HG03565 (cell line): ENCODE measurements around the gene AP4B1.

ENCODE experiments used
- ATAC-seq: cut with Tn5 transposase; IDR thresholded peaks from one replicate; pipeline ENCODE4 v1.9.1; 2021; ENCODE audit warnings: mild to moderate bottlenecking, moderate library complexity; ENCODE audit not compliant: unreplicated experiment

AP4B1 gene

DNA sequence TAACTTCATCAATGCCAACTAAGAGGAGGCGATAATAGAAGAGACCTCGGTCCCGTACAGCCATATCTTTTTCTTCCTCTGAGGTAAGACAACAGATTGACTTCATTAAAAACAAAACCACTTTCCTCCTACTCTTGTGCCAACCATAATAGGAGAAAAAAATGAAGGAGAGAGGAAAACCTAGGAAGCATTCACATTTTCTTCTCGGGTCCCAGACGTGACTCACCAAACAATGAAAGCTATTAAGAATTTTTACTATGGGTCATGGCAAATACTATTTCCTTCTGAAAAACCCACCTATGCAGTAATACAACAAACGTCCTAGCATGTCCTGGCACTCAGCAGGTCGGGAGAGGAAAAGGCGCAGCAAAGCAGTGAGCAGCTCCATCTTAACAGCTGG, 8.6 kb downstream of the AP4B1 start:
- no peak for ATAC-seq

DNA sequence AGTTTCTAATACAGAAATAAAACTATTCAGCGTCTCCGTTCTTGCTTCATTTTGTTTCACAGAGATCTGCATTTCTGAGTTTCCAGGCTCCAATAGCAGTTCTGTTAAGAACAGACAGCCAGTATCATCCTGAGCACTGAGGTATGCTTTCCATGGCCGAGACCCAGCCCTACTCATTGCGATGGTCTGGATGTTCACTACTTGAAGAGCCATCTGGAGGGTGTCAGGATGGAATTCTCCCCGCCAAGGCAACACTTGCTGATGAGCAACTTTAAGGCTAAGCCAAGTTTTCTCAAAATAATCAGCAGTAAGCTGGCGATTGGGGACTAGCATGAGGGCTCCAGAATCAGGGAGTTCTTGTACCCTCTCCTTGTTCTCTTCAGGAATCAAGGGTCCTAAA, 9.5 kb downstream of the AP4B1 start:
- no peak for ATAC-seq

DNA sequence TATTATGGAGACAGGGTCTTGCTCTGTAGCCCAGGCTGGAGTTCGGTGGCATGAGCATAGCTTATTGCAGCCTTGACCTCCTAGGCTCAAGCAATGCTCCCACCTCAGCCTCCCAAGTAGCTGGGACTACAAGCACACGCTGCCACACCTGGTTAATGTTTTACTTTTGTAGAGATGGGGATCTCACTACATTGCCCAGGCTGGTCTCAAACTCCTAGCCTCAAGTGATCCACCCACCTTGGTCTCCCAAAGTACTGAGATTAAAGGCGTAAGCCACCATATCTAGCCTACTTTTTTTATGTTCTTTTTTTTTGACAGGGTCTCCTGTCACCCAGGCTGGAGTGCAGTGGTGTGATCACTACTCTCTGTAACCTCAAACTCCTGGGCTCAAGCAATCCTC, 11.3 kb downstream of the AP4B1 start:
- no peak for ATAC-seq

DNA sequence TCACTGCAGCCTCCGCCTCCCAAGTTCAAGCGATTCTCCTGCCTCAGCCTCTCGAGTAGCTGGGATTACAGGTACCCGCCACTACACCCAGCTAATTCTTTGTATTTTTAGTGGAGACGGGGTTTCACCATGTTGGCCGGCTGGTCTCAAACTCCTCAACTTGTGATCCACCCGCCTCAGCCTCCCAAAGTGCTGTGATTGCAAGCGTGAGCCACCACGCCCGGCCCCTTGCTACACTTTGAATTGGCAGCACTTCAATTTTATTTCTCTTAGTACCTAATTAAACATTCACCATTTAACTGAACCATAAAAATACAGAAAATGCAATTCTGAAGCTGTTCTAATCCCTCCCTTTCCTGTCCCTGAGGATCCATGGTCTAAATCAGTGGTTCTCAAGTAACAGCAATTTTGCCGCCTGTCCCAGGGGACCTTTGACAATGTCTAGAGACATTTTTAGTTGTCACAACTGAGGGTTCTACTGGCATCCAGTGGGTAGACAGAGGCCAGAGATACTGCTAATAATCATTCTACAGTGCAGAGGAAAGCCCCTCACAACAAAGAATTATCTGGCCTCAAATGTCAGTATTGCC, 12.9 kb downstream of the AP4B1 start:
- no peak for ATAC-seq

DNA sequence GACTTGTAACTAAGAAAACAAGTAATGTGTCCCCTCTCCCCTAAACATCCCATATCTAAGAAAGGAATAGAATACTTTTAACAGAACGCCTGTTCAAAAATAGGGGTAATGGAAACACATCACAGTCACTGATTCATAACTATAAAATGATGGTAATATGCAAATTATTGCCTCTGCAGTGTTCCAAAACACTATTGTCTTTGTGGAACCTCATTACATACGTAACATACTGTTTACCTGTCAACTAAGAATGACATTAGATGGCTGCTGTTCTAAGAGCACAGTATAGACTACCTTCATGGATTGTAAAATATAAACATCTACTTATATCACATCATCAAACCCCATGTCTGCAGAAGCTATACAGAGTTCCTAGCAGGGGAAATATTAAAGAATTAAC, 13.8 kb downstream of the AP4B1 start:
- ATAC-seq, result no peak

DNA sequence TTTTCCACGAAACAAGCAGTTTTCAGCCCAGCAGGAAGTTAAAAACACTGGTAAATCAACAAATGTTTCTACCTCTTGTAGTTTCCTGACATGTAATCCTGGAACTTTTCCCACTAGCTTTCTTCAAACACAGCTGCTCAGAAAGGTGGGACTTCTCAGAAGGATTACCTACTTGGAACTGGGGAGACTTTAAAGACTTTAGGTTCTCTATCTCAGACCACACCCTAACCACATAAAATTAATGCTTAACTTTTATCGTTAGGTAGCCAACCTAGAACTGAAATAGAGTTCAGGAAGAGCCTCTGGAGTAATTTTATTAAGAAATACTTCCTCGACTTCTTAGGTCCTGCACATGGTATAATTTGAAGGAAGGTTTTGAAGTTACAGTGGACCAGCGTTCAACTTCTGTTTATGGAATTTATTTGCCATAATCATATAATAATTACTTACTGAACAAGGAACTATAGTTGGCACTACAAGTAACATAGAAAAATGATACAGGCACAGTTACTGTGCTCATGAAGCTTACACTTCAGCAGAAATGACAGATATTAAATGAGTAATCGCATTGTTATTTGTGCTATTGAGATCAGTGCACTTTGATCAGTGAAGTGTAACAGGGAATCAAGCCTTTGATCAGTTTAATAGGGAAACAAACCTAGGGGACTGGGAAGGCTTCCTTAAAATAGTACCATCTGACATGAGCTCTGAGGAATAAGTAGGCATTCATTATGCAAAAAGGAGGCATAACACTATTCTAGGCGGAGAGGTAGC, 17.0 kb downstream of the AP4B1 start, which contains the start of gene BCL2L15:
BCL2L15 (minus strand) TSS at position 180 of the 774 bp plus-strand sequence. CDS start 206 bp downstream, outside the sequence.
- ATAC-seq, result no peak

DNA sequence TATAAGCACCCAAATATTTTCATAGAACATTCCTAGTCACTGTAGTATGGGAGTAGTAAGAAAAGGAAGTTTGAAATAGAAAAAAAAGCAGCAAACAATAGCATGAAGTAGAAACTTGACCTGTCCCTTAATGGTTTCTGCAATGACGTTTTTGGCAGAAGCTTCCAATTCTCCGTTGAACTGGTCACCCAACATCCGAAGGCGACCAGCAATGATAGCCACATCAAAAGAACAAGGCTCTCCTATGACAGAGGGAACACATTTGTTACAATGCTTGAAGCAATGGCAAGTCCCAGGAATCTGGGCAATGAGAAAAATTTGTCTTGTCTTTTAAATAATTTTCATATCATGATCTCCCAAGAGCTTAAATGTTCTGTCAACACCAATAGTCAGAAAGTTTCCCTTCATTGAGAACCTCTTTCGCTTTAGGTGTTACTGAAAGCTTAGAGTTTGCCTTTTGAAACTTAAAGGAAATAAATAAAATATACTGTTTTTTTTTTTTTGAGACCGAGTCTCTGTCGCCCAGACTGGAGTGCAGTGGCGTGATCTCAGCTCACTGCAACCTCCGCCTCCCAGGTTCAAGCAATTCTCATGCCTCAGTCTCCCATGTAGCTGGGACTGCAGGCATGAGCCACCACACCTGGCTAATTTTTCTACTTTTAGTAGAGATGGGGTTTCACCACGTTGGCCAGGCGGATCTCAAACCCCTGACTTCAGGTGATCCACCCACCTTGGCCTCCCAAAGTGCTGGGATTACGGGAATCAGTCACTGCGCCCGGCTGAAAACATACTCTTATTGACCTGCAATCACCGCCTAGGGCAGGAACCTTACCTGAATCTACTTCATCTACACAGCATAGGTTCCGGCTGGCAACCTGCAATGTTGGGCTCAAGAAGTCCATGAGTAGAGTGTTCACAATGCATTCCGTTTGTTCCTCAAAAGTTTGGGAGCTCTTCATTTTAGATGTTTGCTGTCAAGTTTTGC, 17.9 kb downstream of the AP4B1 start:
- ATAC-seq, result no peak

DNA sequence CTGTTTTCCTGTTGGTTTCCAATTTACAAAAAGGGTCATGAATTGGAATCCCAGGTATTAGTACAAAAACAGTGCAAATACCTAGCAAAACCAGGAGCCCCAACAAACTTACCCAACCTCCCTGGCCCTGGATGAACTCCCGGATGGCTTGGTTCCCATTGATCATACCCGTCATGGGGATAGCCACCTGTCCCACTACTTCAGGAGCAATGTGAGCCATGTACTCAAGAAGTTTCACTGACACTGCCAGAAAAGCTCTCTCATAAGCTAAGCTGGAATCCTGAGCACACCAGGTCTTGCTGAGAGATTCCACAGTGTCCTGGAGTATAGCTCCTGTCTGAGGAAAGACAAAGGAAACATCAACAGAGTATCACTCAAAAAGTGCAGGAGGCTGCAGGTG, 22.9 kb downstream of the AP4B1 start:
- ATAC-seq, result no peak

DNA sequence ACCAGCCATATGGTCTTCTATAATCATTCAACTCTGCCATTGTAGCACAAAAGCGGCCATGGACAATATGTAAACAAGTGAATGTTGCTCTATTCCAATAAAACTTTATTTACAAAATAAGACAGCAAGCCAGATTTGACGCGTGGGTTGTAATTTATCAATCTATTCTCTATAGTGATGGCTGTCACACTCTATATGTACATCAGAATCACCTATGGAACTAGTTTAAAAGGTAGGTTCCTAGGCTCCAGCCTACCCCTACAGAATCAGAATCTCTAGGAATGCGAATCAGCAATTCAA, 24.9 kb downstream of the AP4B1 start:
- no peak for ATAC-seq

DNA sequence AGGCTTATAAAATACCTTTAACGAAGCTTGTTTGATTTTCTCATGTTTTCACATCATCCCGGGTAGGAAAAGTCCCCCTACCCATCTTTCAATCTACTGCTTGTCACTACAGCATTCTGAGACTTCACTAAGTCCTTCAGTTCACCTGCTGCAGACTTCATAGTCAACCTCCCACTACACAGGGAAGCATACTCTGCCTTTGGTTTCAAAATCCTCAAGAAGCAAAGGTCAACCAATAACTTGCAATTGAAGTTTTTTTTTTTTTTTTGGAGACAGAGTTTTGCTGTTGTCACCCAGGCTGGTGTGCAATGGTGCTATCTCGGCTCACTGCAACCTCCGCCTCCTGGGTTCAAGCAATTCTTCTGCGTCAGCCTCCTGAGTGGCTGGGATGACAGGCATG, 28.4 kb downstream of the AP4B1 start:
- no peak for ATAC-seq

DNA sequence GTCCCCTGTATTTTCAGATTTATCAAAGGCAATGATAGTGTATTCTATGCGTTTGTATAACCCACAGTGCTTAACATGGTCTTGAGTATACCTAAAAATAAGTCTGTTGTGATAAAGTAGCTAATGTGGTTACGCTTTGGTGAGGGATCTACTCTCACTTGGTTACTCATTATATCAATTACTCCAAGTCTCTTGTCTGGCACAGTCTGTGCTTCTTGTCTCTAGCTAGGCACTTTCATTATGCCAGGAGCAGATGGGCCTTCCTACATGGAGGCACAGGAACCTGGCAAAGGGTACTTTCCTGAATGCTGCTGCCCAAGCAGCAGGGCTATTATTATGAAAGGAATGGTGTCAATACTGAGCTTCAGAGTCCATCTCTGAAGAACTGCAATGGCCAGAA, 28.9 kb downstream of the AP4B1 start:
- no peak for ATAC-seq

DNA sequence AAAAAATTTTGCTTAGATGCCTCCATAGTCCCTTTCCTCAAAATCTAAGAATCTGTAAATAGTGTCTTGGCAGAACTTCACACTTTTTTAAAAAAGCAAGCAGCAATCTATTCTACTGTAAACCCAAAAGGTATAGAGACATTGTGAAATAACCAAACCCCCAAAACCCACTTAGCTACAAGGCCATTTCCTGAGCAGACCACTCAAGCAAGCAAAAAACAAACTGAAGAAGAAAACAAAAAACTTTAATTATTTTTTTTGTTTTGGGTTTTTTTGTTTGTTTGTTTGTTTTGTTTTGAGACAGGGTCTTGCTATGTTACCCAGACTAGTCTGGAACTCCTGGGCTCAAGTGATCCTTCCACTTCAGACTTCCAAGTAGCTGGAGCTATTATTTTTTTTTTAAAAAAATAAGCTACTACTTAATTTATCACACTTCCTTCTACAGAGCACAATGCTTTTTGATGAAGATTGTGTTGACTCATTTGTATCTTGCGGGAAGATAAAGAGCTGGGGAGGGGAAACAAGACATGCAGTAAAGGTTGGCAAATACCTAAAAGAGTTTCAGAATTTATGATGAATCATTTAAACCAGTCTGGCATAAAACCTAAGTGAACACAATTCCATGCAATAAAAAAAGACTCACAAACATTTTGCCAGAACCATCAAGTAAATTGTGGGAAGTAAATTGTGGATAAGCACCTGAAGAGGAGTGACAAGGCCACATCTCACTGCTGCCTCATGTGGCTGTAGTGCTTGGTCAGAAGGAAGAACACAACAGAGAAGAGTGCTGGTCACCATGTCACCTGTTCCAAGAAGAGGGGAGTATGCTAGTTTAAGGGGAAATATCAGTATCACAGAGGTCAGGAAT, 30.4 kb downstream of the AP4B1 start:
- ATAC-seq, result peak; percentile 31

DNA sequence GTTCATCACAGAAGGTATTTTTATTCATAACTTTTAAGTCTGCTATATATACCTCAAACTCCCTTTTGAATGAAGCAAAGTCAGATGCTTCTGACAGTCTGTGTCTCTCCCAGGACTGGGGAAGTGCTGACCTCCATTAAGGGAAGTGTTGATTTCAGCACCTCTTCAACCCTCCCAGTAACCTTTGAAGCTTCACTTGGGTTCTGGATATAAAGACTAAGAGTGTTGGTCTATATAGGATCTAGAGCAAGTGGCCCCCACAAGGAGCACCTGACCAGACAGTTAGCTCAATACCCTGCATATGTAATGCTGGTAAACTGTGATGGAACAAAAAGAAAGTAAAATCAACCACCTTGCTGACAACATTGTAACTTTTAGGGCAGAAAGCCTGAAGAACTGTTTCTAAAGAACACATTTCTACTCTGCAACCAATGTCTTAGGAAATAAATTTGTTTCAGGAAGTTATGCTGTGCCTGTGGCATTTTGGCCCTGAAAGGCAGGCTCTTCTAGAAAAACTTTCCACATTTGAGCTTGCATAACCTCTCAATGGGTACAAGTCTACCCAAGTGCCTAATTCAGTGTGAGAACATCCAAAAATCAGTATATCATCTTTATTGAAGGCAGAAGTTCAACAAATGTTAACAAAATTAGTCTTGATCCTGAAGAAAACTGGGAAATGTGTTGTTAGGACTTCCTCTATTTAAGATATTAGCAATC, 32.2 kb downstream of the AP4B1 start:
- no peak for ATAC-seq

DNA sequence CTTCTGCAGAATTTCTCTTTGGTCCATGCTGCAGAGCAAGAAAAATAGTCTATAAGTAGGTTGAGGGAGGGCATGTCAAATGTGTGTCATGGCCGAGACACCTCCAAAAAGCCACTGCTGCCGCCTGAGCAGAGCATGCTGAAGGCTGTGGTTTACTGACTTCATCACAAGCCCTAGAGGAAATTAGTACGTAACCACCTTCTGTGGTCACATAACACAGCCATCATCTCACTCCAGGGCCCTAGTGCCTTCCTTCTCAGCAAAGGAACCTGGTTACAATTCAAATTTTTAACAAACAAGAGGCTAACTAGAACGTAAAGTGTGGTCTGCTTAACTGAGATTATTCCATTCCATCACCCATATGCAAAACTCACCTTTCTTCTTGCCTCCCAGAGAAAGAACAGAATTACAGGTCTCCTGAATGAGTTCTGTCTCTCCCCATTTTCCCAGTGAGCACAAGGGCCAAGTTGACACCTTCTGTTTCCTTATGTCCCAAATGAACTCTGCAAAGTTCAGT, 32.9 kb downstream of the AP4B1 start, which contains the start of gene PTPN22:
PTPN22 (minus strand) TSS at position 116 of the 517 bp plus-strand sequence.
- peak; percentile 90 for ATAC-seq

DNA sequence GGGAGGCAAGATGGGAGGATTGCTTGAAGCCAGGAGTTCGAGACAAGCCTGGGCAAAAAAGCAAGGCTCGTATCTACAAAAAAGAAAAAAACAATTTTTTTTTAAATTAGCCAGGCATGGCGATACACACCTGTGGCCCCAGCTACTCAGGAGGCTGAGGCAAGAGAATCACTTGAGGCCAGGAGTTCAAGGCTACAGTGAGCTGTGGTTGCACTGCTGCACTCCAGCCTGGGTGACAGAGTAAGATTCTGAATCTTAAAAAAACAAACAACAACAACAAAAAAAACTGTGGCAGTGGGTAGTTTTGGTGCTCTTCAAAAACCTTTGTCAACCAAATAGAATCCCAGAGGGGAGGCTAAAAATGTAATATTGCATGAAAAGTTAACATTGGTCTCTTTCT, 33.8 kb downstream of the AP4B1 start:
- no peak for ATAC-seq

DNA sequence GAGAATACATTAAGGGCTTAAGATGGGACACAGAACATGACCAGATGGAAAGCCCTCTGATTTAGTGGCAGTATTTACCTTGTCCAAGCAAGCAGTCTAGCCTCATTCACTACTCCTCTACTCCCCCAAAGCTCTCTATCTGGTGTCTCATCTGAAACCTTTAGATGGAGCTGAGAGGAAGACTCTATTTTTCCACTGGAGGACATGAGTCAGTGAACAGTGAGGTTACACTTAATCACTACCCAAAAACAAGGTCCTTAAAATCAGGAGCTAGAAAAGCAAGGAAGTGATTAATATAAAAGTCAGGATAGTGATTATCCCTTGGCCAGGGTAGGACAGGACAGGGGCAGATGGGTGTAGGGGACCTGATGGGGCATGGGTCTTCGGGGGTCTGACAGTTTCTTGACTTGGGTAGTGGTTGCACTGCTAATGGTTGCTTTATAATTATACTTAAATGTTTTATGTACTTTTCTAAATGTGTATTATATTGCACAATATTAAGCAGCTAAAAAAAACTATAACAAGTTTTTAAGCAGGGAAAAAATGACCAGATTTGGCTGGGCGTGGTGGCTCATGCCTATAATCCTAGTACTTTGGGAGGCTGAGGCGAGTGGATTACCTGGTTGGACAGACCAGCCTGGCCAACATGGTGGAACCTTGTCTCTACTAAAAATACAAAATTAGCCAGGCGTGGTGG, 36.1 kb downstream of the AP4B1 start:
- no peak for ATAC-seq

DNA sequence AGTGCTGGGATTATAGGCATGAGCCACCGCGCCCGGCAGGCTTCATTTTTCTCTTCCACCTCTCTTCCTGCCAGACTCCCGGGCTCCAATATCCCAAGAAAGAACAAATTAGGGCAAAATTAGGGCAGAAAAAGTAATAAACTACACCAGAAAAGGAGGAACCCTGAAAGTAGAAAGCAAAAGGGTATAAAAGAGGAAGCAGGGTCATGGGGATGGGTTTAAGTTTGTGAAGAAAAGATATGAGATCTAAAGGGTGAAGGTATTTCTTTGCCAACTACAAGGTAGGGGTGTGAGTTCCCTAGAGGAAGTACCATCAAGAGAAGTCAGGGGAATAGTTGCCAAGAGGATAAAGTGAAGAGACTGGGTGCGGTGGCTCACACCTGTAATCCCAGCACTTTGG, 43.0 kb downstream of the AP4B1 start:
- ATAC-seq, result no peak

DNA sequence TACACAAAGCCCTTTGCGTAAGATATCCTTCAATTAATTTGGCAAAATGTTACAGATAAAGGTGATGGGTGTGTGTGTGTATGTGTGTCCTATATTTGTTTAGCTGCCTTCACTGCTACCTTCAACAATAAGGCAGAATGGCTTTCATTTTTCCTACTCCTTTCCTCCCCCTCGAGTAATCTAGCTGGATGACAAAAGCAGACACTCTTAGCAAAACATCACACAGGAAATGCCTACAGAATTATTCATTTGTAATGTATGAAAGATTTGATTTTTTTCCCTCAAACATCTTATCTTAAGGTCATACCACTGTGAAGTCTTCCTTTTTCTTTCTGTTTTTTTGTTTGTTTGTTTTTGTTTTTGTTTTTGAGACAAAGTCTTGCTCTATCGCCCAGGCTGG, 43.7 kb downstream of the AP4B1 start:
- ATAC-seq, result no peak

DNA sequence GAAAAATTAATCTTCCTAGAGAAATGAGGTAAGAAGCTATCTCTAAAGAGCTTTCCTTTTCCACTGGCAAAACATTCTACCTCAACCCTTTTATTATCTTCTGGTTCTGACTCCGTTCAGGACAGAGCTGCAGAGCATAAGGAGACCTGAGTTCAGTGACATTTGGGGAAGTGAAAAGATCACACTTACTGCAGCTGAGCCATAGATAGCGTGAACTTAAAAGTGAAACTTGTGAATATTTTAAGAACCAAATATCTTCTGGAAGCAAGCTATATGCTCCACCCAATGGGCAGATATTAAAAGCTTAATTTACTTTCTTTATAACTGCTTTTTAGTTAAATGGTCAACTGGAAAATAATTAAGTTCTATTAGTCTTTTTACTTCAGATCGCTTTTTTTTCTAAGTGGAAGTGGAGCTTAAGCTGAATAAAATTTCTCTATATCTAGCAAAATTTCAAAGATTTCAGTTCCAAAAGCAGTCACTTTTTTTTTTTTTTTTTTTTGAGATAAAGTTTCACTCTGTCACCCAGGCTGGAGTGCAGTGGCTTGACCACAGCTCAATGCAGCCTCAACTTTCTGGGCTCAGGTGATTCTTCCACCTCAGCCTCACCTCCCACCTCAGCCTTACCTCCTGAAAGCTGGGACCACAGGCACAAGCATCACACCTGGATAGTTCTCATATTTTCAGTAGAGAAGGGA, 45.0 kb downstream of the AP4B1 start:
- ATAC-seq, result peak; percentile 84
